ENCODE data around the gene C1D.

Gene C1D

GRCh38 chr2:68043695-68044094 lies 19.1 kb downstream of the C1D start:
- Histone ChIP-seq H3K4me3 (ENCODE audit: low read depth, low read length) (no peak overlapping the region), H3K27ac (no peak overlapping the region), H3K4me2 (ENCODE audit: low read length) (no peak overlapping the region), H3K9ac (no peak overlapping the region), H3K9me3 (ENCODE audit: control insufficient read depth, low read length) (no peaks in the 10 kb centered on the region), H3K36me3 (ENCODE audit: control insufficient read depth, insufficient read depth, low read length) (no peaks in the 10 kb centered on the region), H3K79me2 (no peaks in the 10 kb centered on the region), H3K27me3 (ENCODE audit: control insufficient read depth, insufficient read depth, low read length) (no peaks in the 10 kb centered on the region), H2AFZ (no peak overlapping the region), H3K4me1 (peaks cover 2% of the 10 kb centered on the region)
- TF ChIP-seq, protein P1, sequence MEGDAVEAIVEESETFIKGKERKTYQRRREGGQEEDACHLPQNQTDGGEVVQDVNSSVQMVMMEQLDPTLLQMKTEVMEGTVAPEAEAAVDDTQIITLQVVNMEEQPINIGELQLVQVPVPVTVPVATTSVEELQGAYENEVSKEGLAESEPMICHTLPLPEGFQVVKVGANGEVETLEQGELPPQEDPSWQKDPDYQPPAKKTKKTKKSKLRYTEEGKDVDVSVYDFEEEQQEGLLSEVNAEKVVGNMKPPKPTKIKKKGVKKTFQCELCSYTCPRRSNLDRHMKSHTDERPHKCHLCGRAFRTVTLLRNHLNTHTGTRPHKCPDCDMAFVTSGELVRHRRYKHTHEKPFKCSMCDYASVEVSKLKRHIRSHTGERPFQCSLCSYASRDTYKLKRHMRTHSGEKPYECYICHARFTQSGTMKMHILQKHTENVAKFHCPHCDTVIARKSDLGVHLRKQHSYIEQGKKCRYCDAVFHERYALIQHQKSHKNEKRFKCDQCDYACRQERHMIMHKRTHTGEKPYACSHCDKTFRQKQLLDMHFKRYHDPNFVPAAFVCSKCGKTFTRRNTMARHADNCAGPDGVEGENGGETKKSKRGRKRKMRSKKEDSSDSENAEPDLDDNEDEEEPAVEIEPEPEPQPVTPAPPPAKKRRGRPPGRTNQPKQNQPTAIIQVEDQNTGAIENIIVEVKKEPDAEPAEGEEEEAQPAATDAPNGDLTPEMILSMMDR (IDR thresholded peaks at IDR 0.05), result no peak

- Histone ChIP-seq H3K4me2 (ENCODE audit: low read length) (no peak overlapping the region), H3K4me1 (peaks cover 2% of the 10 kb centered on the region), H3K4me3 (ENCODE audit: low read depth, low read length) (no peak overlapping the region), H3K9me3 (ENCODE audit: control insufficient read depth, low read length) (no peaks in the 10 kb centered on the region), H3K27me3 (ENCODE audit: control insufficient read depth, insufficient read depth, low read length) (no peaks in the 10 kb centered on the region), H3K79me2 (no peaks in the 10 kb centered on the region), H3K9ac (no peak overlapping the region), H2AFZ (no peak overlapping the region), H3K36me3 (ENCODE audit: control insufficient read depth, insufficient read depth, low read length) (no peaks in the 10 kb centered on the region), H3K27ac (no peak overlapping the region)
- TF ChIP-seq, protein P1 (IDR thresholded peaks at IDR 0.05), result no peak
Measured at GRCh38 chr2:68043032-68043431, 19.8 kb downstream of the C1D start.

GRCh38 chr2:68041704-68042245 lies 21.0 kb downstream of the C1D start:
- Histone ChIP-seq H3K4me2 (ENCODE audit: low read length) (no peak overlapping the region), H2AFZ (no peak overlapping the region), H3K27me3 (ENCODE audit: control insufficient read depth, insufficient read depth, low read length) (no peaks in the 10 kb centered on the region), H3K27ac (no peak overlapping the region), H3K4me1 (peaks cover 1% of the 10 kb centered on the region), H3K36me3 (ENCODE audit: control insufficient read depth, insufficient read depth, low read length) (no peaks in the 10 kb centered on the region), H3K79me2 (no peaks in the 10 kb centered on the region), H3K9me3 (ENCODE audit: control insufficient read depth, low read length) (no peaks in the 10 kb centered on the region), H3K4me3 (ENCODE audit: low read depth, low read length) (no peak overlapping the region), H3K9ac (no peak overlapping the region)
- TF ChIP-seq, protein P1 (IDR thresholded peaks at IDR 0.05), result no peak

DNA sequence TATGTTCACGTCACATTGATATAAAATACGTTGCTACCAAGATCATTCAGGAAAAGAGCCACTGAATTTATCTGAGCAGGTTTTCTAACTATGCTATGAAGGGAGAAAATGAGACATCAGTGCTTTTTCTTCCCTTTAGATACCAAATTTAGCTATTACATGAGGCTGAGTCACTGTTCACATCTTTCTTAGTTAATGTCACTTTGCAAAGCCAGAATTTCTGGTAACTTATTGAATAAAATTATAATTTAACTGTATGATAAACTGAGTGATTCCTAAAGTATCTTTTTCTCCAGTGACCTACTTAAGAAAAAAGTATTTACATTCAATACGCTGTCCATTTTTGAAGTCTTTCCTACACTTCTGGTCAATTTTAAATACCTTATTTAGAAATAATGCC lies 22.7 kb downstream of the C1D start:
- no peaks in the 10 kb centered on the region for H3K79me2 ChIP-seq
- H3K27ac ChIP-seq, result no peak overlapping the region
- H3K36me3 ChIP-seq (ENCODE audit: control insufficient read depth, insufficient read depth, low read length), result no peaks in the 10 kb centered on the region
- H3K9me3 ChIP-seq (ENCODE audit: control insufficient read depth, low read length), result no peaks in the 10 kb centered on the region
- H3K4me3 ChIP-seq (ENCODE audit: low read depth, low read length), result no peak overlapping the region
- TF ChIP-seq, protein P1 (IDR thresholded peaks at IDR 0.05), result no peak
- H3K9ac ChIP-seq, result no peak overlapping the region
- H3K4me2 ChIP-seq (ENCODE audit: low read length), result no peak overlapping the region
- no peaks in the 10 kb centered on the region for H3K27me3 ChIP-seq (ENCODE audit: control insufficient read depth, insufficient read depth, low read length)
- H3K4me1 ChIP-seq, result no peaks in the 10 kb centered on the region
- no peak overlapping the region for H2AFZ ChIP-seq

- Histone ChIP-seq H3K4me1 (no peaks in the 10 kb centered on the region), H2AFZ (no peak overlapping the region), H3K9me3 (ENCODE audit: control insufficient read depth, low read length) (no peaks in the 10 kb centered on the region), H3K9ac (no peak overlapping the region), H3K79me2 (no peaks in the 10 kb centered on the region), H3K27me3 (ENCODE audit: control insufficient read depth, insufficient read depth, low read length) (no peaks in the 10 kb centered on the region), H3K4me3 (ENCODE audit: low read depth, low read length) (no peak overlapping the region), H3K27ac (no peak overlapping the region), H3K36me3 (ENCODE audit: control insufficient read depth, insufficient read depth, low read length) (no peaks in the 10 kb centered on the region), H3K4me2 (ENCODE audit: low read length) (no peak overlapping the region)
- TF ChIP-seq, protein P1 (IDR thresholded peaks at IDR 0.05), result no peak
Measured at GRCh38 chr2:68039317-68039716, 23.5 kb downstream of the C1D start.
